Adrenal gland (tissue), 12 donors: Measurements from ENCODE around the gene ANXA8. TPM values are rescaled to one million over a fixed set of nuclear protein-coding genes. Genes with fewer than 3 reads are reported as not detected.

ENCODE experiments used
- DNase-seq, 7 donors: peaks; one replicate each; pipeline ENCODE4 v3.0.0-alpha.2; 2019 to 2020
- H3K27ac ChIP-seq, 5 donors: fragments of 200-600 bp; sonication (generic) in 4 of 5; 1 replicate in 3 of 5; 2 replicates in 2 of 5; pipeline versions ENCODE4 v1.5.1 to v1.8.0; 2016 to 2020; ENCODE audit warnings: mild to moderate bottlenecking in 1 of 5
- H3K27me3 ChIP-seq: fragments of 200-600 bp; 2 replicates; pipeline ENCODE4 v1.8.0; 2021
- H3K36me3 ChIP-seq, 2 donors: fragments of 200-600 bp; replicated peaks in 1 of 2; 1 replicate in 1 of 2; 2 replicates in 1 of 2; pipeline versions ENCODE4 v1.5.1 to v1.8.0; 2018 to 2022
- H3K4me1 ChIP-seq, 2 donors: fragments of 200-600 bp; replicated peaks in 1 of 2; 1 replicate in 1 of 2; 2 replicates in 1 of 2; pipeline versions ENCODE4 v1.5.1 to v1.8.0; 2018 to 2021
- H3K4me3 ChIP-seq, 4 donors: fragments of 200-600 bp; sonication (generic) in 3 of 4; one replicate each; pipeline ENCODE4 v1.5.1; 2016 to 2018
- H3K9me3 ChIP-seq, 3 donors: fragments of 200-600 bp; sonication (generic) in 1 of 3; replicated peaks in 1 of 3; 1 replicate in 2 of 3; 2 replicates in 1 of 3; pipeline versions ENCODE4 v1.5.1 to v1.8.0; 2016 to 2021
- CTCF ChIP-seq, 6 experiments: fragments of 450-650 bp in 4 of 6; fragments of 200-600 bp in 2 of 6; sonication (generic) in 1 of 6; IDR thresholded peaks; 1 replicate in 5 of 6; 2 replicates in 1 of 6; pipeline versions ENCODE4 v1.5.1 to v1.8.0; 2016 to 2021; ENCODE audit warnings: antibody characterized with exemption in 6 of 6, mild to moderate bottlenecking in 2 of 6, moderate library complexity in 1 of 6
- POLR2A ChIP-seq, 2 donors: fragments of 450-650 bp; IDR thresholded peaks; one replicate each; pipeline ENCODE4 v1.6.1; 2017; ENCODE audit warnings: antibody characterized with exemption in 2 of 2, mild to moderate bottlenecking in 2 of 2, moderate library complexity in 1 of 2
- WGBS, 4 donors: extraction: QIAGEN DNeasy Blood & Tissue Kit in 2 of 4; methylation state at CpG; one replicate each; pipeline versions ENCODE4 v1.1.5 to v1.1.7; 2013 to 2017; 5-methylcytosine and 5-hydroxymethylcytosine counted together
- intact Hi-C, 2 donors: fragments of 100-400 bp; cut with DNase I; formaldehyde crosslinking; loops; one replicate each; pipeline versions ENCODE4 v1.14.1 to v1.15.0; 2022 to 2023
- polyA plus RNA-seq, 3 donors: library from polyadenylated mRNA; stranded (reverse); fragments of 200-250 nt in 2 of 3; fragments of 350-450 nt in 1 of 3; fragmentation: Illumina TruSeq in 1 of 3; extraction: RNeasy Lipid Tissue Mini Kit (QIAGEN cat#74804) in 1 of 3; gene quantifications; one replicate each; pipeline ENCODE4 v1.2.3, GENCODE V29; 2013 to 2014
- total RNA-seq, 9 donors: library from RNA; depleted of rRNA in 4 of 9; stranded (reverse); fragments of >200 nt in 4 of 9; fragments of 120-200 nt in 1 of 9; fragmentation: NEBNext Ultra II Directional in 1 of 9; extraction: Animal tissue kit (Norgen Biotek cat#: 25700) in 1 of 9; gene quantifications; one replicate each; pipeline versions ENCODE4 v1.1.0 to v1.2.4, GENCODE V29; 2013 to 2023
- donor health status: healthy with polysubstance abuse.
- donor health status: Bipolar disorder and iron deficiency.
- donor health status: DM: yes; HTN: yes; CAD: no.
- donor health status: DM: no; HTN: no; CAD: no.
- donor health status: DM: no; HTN: no; CAD: no.
- donor health status: DM: yes; HTN: yes; CAD: no.

ANXA8 gene
- total and polyA plus RNA-seq, 12 donors = 0.33 to 2.2 (median 0.81) TPM; not detected in 3

- Histone ChIP-seq H3K27me3 (no peaks in the 10 kb centered on the region), H3K36me3 (no peaks in the 10 kb centered on the region), H3K27ac (no peak overlapping the region), H3K4me1 (no peaks in the 10 kb centered on the region), H3K9me3 (peaks cover 0 to 5% (median 0%) of the 10 kb centered on the region in 3 donors), H3K4me3 (no peak overlapping the region)
- DNase-seq = no peak
- WGBS, 4 donors = 71 to 78% (median 76%) methylated on average over 2 of the region's 2 CpGs; no CpG with 5 or more reads in 1 of the 4 donors
- intact Hi-C loops = no loop called here
- TF ChIP-seq CTCF (IDR thresholded peaks at IDR 0.05) (no peak), POLR2A (IDR thresholded peaks at IDR 0.05) (no peak)
Observed at GRCh38 chr10:47444047-47444446, 39.9 kb downstream of the ANXA8 start.

- intact Hi-C loops = no loop called here
- TF ChIP-seq POLR2A (IDR thresholded peaks at IDR 0.05) (no peak), CTCF (IDR thresholded peaks at IDR 0.05) (no peak)
- H3K27me3 ChIP-seq = no peaks in the 10 kb centered on the region
- no peak overlapping the region for H3K27ac ChIP-seq
- H3K4me3 ChIP-seq = no peak overlapping the region
- no peak for DNase-seq
- WGBS, 4 donors = 74 to 94% (median 82%) methylated on average over 2 of the region's 2 CpGs
- peaks cover 0 to 5% (median 0%) of the 10 kb centered on the region in 3 donors for H3K9me3 ChIP-seq
- H3K4me1 ChIP-seq = no peaks in the 10 kb centered on the region
- no peaks in the 10 kb centered on the region for H3K36me3 ChIP-seq
Observed at GRCh38 chr10:47443145-47443544, 40.8 kb downstream of the ANXA8 start.

- intact Hi-C loops = no loop called here
- Histone ChIP-seq H3K4me1 (no peaks in the 10 kb centered on the region), H3K9me3 (peaks cover 0 to 5% (median 0%) of the 10 kb centered on the region in 3 donors), H3K27ac (no peak overlapping the region), H3K27me3 (no peaks in the 10 kb centered on the region), H3K4me3 (no peak overlapping the region), H3K36me3 (no peaks in the 10 kb centered on the region)
- WGBS, 4 donors = 85 to 93% (median 88%) methylated on average over 4 to 5 of the region's 5 CpGs
- TF ChIP-seq POLR2A (IDR thresholded peaks at IDR 0.05) = no peak
- no peak for DNase-seq
Observed at GRCh38 chr10:47442351-47442750, 41.6 kb downstream of the ANXA8 start.

GRCh38 chr10:47441938-47442337, 42.0 kb downstream of the ANXA8 start:
- intact Hi-C loops = no loop called here
- Histone ChIP-seq H3K27ac (no peak overlapping the region), H3K9me3 (peaks cover 0 to 5% (median 0%) of the 10 kb centered on the region in 3 donors), H3K4me1 (no peaks in the 10 kb centered on the region), H3K36me3 (no peaks in the 10 kb centered on the region), H3K4me3 (no peak overlapping the region), H3K27me3 (no peaks in the 10 kb centered on the region)
- TF ChIP-seq CTCF (IDR thresholded peaks at IDR 0.05) (no peak), POLR2A (IDR thresholded peaks at IDR 0.05) (no peak)
- 61 to 74% (median 65%) methylated on average over 4 of the region's 4 CpGs for WGBS, 4 donors
- DNase-seq = no peak

GRCh38 chr10:47440207-47440606, 43.7 kb downstream of the ANXA8 start:
- TF ChIP-seq POLR2A (IDR thresholded peaks at IDR 0.05) (no peak), CTCF (IDR thresholded peaks at IDR 0.05) (no peak)
- Histone ChIP-seq H3K9me3 (no peaks in the 10 kb centered on the region), H3K36me3 (no peaks in the 10 kb centered on the region), H3K4me3 (no peak overlapping the region), H3K27ac (no peak overlapping the region), H3K27me3 (no peaks in the 10 kb centered on the region), H3K4me1 (no peaks in the 10 kb centered on the region)
- DNase-seq = no peak
- intact Hi-C loops = no loop called here
- WGBS, 4 donors = 80 to 88% (median 83%) methylated on average over 4 of the region's 4 CpGs
